ENCODE results near the gene CCL28. TPM values are rescaled to one million over a fixed set of nuclear protein-coding genes. Genes with fewer than 3 reads are reported as not detected.

CCL28 gene
- 1.4 and 1.5 TPM in 2 replicates for total RNA-seq

DNA sequence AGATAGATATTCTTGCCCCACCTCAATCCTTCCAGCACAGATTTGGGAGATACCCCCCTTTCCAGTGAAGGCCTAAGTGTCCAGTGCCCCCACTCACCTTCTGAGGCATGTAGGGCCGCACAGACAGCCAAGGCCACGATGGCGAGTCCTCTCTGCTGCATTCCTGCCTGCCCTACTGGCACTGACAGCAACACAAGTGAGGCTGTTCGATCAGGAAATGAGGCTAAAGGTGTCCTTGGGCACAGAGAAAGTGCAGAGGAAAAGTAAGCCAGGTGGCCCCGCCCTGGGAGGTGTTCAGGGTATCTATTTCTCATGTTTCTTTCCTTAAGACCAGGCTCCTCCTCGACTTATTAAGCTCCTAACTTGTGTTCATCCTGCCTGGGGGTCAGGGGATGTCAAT lies at the start of gene CCL28:
Gene CCL28, minus strand, starts transcription at position 236 of the 400 bp plus-strand sequence. Its CDS starts 75 bp downstream, at position 161.

Other genes starting within 250 kb of the CCL28 start
- gene NIM1K, start 220.2 kb downstream of the CCL28 start, total RNA-seq = 1.8 and 4.0 TPM in 2 replicates
- gene HMGCS1, start 99.0 kb downstream of the CCL28 start, total RNA-seq = 259 and 382 TPM in 2 replicates
- 9.2 and 10.0 TPM in 2 replicates for gene TMEM267, start 71.5 kb upstream of the CCL28 start, total RNA-seq
- gene C5orf34, start 102.8 kb upstream of the CCL28 start, total RNA-seq = 5.5 and 7.6 TPM in 2 replicates
- 58.8 and 71.9 TPM in 2 replicates for gene PAIP1, start 144.7 kb upstream of the CCL28 start, total RNA-seq
- 39.3 and 46.1 TPM in 2 replicates for gene NNT, start 190.8 kb upstream of the CCL28 start, total RNA-seq

Data from subcutaneous preadipocyte (primary cell).